GM12873 (cell line): ENCODE results near the gene PSMB11.

Source experiments
- TF ChIP-seq, protein P1 (sequence below): IDR thresholded peaks from 2 replicates; pipeline ENCODE4 v1.5.1; 2012; ENCODE audit warnings: low read depth, mild to moderate bottlenecking, moderate library complexity, low read length, control low read depth; ENCODE audit not compliant: insufficient read depth; ENCODE audit errors: missing control alignments

The PSMB11 gene

DNA sequence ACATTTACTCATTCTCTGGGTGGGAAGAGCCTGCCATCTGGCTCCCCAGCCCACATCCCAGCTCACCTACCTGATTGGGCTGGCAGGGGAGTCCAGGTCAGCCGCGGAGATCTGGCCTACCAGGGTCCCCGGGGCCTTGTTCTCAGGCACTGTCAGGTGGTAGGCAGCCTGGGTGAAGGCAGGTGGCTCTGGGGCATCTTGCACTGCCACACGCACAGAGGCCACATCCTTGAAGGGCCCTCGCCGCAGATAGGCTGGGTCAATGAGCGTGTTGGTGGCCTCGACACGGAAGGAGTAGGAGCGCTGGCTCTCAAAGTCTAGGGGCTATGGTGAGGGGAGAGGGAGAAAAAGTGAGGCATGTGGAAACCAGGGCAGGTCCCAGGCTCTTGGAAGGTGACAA lies 11.4 kb downstream of the PSMB11 start:
- TF ChIP-seq, protein P1, sequence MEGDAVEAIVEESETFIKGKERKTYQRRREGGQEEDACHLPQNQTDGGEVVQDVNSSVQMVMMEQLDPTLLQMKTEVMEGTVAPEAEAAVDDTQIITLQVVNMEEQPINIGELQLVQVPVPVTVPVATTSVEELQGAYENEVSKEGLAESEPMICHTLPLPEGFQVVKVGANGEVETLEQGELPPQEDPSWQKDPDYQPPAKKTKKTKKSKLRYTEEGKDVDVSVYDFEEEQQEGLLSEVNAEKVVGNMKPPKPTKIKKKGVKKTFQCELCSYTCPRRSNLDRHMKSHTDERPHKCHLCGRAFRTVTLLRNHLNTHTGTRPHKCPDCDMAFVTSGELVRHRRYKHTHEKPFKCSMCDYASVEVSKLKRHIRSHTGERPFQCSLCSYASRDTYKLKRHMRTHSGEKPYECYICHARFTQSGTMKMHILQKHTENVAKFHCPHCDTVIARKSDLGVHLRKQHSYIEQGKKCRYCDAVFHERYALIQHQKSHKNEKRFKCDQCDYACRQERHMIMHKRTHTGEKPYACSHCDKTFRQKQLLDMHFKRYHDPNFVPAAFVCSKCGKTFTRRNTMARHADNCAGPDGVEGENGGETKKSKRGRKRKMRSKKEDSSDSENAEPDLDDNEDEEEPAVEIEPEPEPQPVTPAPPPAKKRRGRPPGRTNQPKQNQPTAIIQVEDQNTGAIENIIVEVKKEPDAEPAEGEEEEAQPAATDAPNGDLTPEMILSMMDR, result no peak

DNA sequence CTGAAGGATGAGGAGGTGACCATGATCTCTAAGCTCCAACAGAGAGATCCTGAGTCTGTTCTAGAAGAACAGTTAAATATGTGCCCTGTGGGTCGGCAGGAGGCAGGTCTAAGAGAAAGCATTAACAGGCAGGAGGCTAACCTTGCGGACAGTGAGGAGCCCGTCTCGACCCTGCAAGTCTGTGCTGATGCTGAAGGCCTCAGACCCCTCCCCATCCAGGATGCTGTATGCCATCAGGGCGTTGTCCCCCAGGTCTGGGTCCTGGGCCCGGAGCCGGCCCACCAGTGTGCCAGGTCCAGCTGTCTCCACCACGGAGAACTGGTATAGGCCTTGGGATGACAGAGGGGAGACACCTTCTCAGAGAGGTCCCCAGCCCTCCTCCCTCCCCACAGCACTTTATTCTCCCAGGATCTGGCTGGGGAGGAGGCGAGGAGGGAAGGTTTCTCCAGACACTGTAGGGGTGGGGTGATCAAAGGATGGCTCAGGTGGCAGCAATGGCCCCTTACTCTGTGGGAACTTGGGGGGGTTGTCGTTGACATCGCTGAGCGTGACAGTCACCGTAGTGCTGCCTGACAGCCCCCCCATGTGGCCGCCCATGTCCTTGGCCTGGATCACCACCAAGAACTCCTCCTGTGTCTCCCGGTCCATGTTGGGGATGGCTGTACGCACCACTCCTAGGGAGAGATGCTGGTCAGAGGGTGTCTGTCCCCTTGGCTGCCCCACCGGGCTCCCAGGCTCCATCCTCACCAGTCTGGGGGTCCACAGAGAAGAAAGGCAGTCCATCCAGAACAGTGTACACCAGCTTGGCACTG lies 12.2 kb downstream of the PSMB11 start:
- TF ChIP-seq, protein P1, result peak; percentile 61

DNA sequence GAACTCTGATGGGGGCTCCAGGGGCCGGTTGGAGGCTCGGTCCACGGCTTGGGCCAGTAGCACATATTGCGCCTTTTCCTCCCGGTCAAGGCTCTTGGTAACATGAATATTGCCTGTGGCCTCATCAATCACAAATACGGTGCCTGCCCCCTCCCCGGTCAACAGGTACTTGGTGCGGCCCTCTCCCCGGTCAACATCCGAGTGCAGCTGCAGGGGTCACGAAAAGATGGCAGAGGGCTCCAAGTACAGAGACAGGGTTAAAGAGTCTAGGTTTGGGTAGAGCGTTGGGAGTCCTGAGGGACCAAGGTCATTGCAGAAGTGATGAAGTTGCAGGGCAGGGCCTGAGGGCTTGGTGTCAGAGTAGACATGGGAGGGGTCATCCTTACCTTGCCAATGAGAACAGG lies 13.1 kb downstream of the PSMB11 start:
- TF ChIP-seq, protein P1, result no peak

DNA sequence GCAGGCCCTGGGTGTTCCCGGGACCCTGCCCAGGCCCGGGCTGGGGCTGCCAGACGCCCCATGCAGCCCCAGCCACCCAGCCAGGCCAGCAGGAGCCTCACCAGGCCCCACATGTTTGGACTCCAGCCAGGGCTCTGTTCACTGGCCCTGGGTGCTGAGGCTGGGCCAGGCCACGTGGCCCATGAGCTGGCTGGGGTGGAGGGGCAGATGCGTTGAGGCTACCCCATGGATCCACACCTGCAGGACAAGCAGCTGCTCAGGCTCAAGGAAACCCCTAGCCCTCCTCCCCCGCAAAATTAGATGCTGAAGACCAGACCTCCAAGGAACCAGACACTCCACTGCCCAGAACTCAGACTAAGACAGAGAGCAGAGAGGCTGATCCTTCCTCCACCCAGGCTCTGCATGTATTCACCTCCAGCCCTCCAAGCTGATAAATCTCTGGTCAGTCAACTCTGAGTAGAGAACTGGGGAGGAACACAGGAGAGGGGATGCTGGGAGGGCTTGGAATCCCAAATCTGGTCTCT lies 13.7 kb downstream of the PSMB11 start:
- TF ChIP-seq, protein P1, result peak; percentile 4

DNA sequence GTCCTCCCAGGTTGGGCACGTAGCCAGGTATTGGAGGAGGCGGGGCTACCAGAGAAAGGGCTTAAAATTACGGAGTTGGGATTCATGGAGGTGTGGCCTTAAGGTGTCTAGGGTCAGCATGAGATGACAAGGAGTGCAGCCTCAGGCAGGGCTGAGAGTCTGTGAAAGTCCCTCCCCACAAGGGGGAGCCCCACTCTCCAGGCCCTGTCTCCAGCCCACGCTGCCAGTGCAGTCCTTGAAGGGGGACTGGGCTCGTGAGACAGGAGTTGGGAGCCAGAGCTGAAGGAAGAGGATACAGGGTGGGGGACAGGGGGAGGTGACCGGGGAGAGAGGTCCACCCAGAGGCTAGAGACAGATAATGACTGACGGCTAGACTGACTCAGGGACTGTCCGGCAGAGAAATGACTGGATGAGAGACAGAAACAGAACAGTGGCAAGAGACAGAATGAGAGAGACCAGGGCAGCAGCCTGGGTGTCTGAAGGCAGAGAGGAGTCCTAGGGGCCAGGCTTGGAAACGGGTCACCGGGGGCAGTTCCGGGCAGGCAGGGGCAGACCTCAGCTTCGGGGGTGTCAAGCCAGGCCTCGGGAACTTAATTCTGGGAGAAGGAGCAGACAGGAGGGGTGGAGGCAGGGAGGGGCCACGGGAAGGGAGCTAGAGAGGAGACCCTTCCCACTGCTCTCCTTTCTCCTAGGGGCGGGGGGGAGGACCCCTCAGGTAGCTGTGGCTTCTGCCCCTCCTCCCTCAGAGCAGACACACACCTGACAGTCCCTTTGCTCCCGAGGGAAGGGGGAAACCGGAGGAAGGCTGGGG lies 14.3 kb downstream of the PSMB11 start:
- TF ChIP-seq, protein P1, result peak; percentile 93

DNA sequence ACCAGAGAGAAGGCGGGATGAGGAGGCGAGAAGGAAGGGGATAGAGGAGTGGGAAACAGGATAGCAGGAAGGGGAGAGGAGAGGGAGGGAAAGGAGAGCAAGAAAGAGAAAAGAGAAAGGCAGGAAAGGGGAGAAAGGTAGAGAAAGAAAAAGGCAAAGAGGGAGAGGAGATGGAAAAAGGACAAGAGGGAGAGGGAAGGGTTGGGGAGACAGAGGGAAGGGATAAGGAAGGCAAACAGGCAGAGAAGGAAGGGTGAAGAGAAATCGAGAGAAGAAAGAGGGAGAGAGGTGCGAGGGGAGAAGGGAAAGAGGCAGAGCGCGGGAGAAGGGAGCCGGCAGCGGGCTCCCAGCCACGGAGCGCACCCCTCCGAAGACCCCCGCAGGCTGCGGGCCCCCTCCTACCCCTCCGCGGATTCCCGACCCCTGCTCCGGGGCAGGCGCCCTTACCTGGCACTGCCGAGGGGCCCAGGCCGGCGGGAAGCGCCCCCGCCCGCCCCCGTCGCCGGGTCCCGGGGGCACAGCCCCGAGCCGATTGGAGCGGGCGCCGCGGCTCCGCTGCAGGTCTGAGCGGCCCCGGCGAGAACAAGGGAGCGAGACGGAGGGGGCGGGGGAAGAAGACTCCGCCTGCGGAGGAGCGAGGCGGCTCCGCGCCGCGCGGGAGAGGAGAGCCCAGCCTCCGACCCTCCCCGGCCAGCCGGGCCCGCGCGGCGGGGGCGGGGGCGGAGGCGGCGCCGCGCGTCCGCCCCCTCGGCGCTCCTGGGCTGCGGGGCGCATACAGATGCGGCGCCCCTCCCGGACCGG lies 15.1 kb downstream of the PSMB11 start, which contains the start of gene CDH24:
TSS of gene CDH24 (minus strand) at position 565 of the 801 bp plus-strand sequence. CDS start 1,787 bp downstream, outside the sequence.
- TF ChIP-seq, protein P1, result no peak
